Colonic mucosa (tissue), 4 donors: ENCODE measurements around the gene CEP76. TPM values are rescaled to one million over a fixed set of nuclear protein-coding genes. Genes with fewer than 3 reads are reported as not detected.
"Not testable (repeated sequence)": the region's sequence is repeated elsewhere in the genome, so short reads cannot be mapped to it uniquely, and the experiment has no call there.

ENCODE experiments used
- DNase-seq: peaks from one replicate; pipeline ENCODE4 v3.0.0-alpha.2; 2020
- H3K27ac ChIP-seq: fragments of 200-600 bp; one replicate; pipeline ENCODE4 v1.8.0; 2021
- H3K27me3 ChIP-seq: fragments of 200-600 bp; one replicate; pipeline ENCODE4 v1.8.0; 2021
- H3K36me3 ChIP-seq: fragments of 200-600 bp; one replicate; pipeline ENCODE4 v1.8.0; 2021
- H3K4me1 ChIP-seq: fragments of 200-600 bp; one replicate; pipeline ENCODE4 v1.8.0; 2021; ENCODE audit warnings: mild to moderate bottlenecking
- H3K4me3 ChIP-seq: fragments of 200-600 bp; one replicate; pipeline ENCODE4 v1.8.0; 2021
- H3K9ac ChIP-seq, 2 donors: one replicate each; pipeline ENCODE4 v1.7.0; 2013; ENCODE audit warnings: control low read depth in 2 of 2, low read depth in 2 of 2, low read length in 2 of 2
- H3K9me3 ChIP-seq: fragments of 200-600 bp; one replicate; pipeline ENCODE4 v1.8.0; 2021
- intact Hi-C: fragments of 100-400 bp; cut with DNase I; formaldehyde crosslinking; loops from one replicate; pipeline ENCODE4 v1.14.1; 2022
- total RNA-seq, 2 donors: library from RNA; stranded (reverse); fragmentation: NEBNext Ultra II Directional in 1 of 2; extraction: Animal tissue kit (Norgen Biotek cat#: 25700) in 1 of 2; gene quantifications; one replicate each; pipeline ENCODE4 v1.2.1, GENCODE V29; 2021
- TF ChIP-seq, protein P1 (sequence below): fragments of 200-600 bp; IDR thresholded peaks from one replicate; pipeline ENCODE4 v1.8.0; 2022; ENCODE audit warnings: antibody characterized with exemption, mild to moderate bottlenecking
- donor health status: healthy.
- donor health status: DM: no; HTN: no; CAD: no.
- donor health status: DM: no; HTN: no; CAD: no.

The CEP76 gene
- total RNA-seq, 2 donors from 2014 or later = 4.7 to 10.7 TPM

DNA sequence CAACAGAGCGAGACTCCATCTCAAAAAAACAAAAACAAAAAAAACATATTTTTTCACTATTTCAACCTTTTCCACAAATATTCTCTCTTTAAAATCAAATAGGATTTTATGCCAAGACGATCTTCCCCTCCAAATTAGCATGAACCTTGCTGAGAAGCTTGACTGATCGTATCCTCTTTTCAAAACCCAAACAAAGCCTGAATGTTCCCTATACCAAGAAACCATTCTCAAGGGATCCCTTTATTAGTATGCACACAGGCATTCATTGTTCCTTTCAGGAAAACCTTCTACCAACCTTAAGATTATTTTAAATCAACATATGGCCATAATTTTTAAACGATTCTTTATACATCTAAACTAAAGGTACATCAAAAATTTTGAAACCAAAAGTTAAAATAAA is 50.9 kb downstream of the CEP76 start:
- TF ChIP-seq, protein P1, sequence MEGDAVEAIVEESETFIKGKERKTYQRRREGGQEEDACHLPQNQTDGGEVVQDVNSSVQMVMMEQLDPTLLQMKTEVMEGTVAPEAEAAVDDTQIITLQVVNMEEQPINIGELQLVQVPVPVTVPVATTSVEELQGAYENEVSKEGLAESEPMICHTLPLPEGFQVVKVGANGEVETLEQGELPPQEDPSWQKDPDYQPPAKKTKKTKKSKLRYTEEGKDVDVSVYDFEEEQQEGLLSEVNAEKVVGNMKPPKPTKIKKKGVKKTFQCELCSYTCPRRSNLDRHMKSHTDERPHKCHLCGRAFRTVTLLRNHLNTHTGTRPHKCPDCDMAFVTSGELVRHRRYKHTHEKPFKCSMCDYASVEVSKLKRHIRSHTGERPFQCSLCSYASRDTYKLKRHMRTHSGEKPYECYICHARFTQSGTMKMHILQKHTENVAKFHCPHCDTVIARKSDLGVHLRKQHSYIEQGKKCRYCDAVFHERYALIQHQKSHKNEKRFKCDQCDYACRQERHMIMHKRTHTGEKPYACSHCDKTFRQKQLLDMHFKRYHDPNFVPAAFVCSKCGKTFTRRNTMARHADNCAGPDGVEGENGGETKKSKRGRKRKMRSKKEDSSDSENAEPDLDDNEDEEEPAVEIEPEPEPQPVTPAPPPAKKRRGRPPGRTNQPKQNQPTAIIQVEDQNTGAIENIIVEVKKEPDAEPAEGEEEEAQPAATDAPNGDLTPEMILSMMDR = no peak
- Histone ChIP-seq H3K27ac (no peak overlapping the region), H3K9me3 (no peaks in the 10 kb centered on the region), H3K27me3 (no peaks in the 10 kb centered on the region), H3K4me3 (no peak overlapping the region), H3K36me3 (no peaks in the 10 kb centered on the region), H3K4me1 (no peaks in the 10 kb centered on the region), H3K9ac (no peak overlapping the region)
- DNase-seq = no peak
- intact Hi-C loops = no loop called here

DNA sequence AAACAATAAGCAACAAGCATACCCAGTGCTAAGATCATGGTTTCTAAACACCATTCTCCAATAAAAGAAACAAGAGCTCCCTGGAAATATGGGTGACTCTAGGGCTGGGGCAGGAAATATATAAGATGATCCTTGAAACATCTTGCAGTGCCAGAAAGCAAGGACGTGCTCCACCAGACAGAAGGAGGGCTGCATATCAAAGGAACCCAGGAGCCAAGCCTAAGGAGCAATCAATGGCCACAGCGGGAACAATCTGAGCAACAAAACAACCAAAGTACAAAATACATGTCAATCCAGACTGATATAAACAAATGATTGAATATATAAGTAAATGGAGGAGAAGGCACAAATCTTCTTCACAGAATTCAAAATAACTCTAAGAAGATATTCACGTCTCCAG is 54.8 kb downstream of the CEP76 start:
- Histone ChIP-seq H3K9me3 (no peaks in the 10 kb centered on the region), H3K4me1 (no peaks in the 10 kb centered on the region), H3K36me3 (no peaks in the 10 kb centered on the region), H3K4me3 (no peak overlapping the region), H3K9ac (no peak overlapping the region), H3K27me3 (no peaks in the 10 kb centered on the region), H3K27ac (no peak overlapping the region)
- intact Hi-C loops = no loop called here
- TF ChIP-seq, protein P1 = no peak
- no peak for DNase-seq

DNA sequence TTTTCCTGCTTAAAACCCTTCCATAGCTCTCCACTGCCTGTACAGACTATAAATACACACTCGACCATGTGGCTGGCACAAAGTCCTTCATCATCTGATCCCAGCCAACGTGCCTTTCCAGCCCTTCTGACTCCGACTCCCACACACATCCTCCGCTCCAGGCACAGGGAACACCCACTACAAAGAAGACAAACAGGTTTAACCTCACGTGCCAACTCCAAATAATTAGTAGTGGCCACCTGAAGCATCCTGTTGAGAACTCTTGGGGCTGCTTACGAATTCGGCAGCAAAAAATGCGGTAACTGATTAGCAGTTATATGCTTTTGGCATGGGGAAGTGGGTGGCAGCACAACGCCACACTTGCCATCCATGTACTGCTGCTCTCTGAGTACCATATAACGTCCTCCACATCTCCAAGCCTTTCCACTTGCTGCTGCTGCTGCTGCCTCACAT is 56.7 kb downstream of the CEP76 start:
- intact Hi-C loops = no loop called here
- TF ChIP-seq, protein P1 = no peak
- Histone ChIP-seq H3K4me3 (no peak overlapping the region), H3K9ac (no peak overlapping the region), H3K9me3 (no peaks in the 10 kb centered on the region), H3K27ac (no peak overlapping the region), H3K4me1 (no peaks in the 10 kb centered on the region), H3K27me3 (no peaks in the 10 kb centered on the region), H3K36me3 (no peaks in the 10 kb centered on the region)
- no peak for DNase-seq

DNA sequence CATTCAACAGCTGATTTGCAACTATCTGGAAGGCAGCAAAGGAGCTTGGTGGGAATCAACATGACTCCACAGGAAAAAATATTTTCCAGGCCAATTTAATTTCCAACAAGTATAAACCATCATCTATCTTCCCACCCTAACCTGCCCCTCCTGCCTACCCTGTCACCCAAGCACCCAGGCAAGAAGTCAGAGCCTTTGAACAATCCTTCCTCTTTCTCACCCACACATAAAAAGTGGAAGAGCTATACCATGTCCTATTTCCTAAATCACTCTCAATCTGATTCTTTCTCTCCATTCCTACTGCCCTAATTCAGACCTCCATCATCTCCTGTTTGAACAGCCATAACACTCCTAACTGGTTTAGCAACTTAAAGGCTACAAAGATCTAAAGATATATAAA is 57.3 kb downstream of the CEP76 start:
- H3K9me3 ChIP-seq = no peaks in the 10 kb centered on the region
- H3K9ac ChIP-seq = no peak overlapping the region
- intact Hi-C loops = no loop called here
- no peak for DNase-seq
- TF ChIP-seq, protein P1 = no peak
- H3K4me3 ChIP-seq = no peak overlapping the region
- no peaks in the 10 kb centered on the region for H3K27me3 ChIP-seq
- no peaks in the 10 kb centered on the region for H3K4me1 ChIP-seq
- H3K36me3 ChIP-seq = no peaks in the 10 kb centered on the region
- no peak overlapping the region for H3K27ac ChIP-seq

DNA sequence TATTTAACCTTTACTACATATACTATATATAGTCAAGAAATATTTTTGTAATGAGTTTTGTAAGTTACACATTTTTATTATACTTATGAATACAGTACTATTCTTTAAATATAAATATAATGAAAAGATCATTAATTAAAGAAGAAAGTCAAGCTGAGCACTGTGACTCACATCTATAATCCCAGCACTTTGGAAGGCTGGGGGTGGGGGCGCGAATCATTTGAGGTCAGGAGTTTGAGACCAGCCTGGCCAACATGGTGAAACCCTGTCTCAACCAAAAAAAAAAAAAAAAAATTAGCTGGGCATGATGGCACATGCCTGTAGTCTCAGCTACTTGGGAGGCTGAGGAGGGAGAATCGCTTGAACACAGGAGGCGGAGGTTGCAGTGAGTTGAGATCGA is 58.8 kb downstream of the CEP76 start:
- H3K4me3 ChIP-seq, DNase-seq, H3K36me3 ChIP-seq, H3K27me3 ChIP-seq, H3K9ac ChIP-seq, H3K9me3 ChIP-seq, H3K4me1 ChIP-seq, intact Hi-C loops, H3K27ac ChIP-seq: not testable (repeated sequence)

DNA sequence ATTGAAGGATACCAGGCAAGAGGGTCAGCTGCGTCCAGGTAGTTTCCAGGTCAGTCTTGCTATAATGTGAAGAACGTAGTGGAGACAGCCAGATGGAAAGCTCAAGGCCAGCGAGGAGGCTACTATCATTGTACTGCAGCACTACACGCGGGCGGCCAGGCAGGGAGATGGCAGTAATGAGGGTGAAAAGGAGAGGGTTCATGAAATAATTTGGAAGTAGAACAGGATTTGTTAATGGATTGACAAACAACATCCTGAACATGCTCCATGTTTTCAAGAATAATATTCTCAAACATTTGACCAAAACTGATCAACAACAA is 61.7 kb downstream of the CEP76 start:
- intact Hi-C loops = no loop called here
- TF ChIP-seq, protein P1 = no peak
- H3K4me1 ChIP-seq = no peaks in the 10 kb centered on the region
- DNase-seq = no peak
- H3K9me3 ChIP-seq = no peaks in the 10 kb centered on the region
- no peak overlapping the region for H3K27ac ChIP-seq
- H3K4me3 ChIP-seq = no peak overlapping the region
- H3K9ac ChIP-seq = no peak overlapping the region
- H3K36me3 ChIP-seq = no peaks in the 10 kb centered on the region
- no peaks in the 10 kb centered on the region for H3K27me3 ChIP-seq
